ENCODE data around the gene PDE10A. TPM values are rescaled to one million over a fixed set of nuclear protein-coding genes. Genes with fewer than 3 reads are reported as not detected.

The PDE10A gene
- total RNA-seq, 2 donors from 2014 or later, result not detected

DNA sequence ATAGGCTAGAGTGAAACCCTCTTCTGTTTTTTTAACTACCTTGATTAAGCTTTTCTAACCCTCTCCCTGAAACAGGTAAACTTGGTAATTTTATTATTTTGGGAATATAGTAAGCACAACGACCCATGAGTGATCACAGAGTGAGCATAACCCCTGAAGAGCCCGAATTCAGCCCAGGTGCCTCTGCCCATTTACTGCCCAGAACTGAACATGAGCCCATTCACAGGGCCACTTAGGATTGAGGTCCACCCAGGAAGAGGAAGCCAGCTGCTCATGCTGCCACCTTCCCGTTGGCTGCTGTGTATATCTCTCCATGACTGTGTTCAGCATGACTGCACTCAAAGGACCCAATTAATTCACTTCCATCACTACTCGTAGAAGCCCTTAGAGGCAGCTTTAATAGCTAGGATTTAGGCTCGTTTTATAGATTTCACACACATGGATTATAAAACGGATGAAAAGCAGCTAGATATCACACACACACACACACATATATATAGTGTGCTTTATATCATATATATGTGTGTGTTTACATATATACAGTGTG lies 8.3 kb upstream of the PDE10A start:
- H3K27me3 Mint-ChIP-seq, result peaks cover 11 to 19% of the 10 kb centered on the region in 2 donors
- H3K4me3 Mint-ChIP-seq, result no peak overlapping the region
- ATAC-seq (no peak), DNase-seq (ENCODE audit: low spot score) (no peak)
- H3K27ac Mint-ChIP-seq, result no peak overlapping the region
- no peaks in the 10 kb centered on the region for H3K4me1 Mint-ChIP-seq (ENCODE audit: low read depth in 2 of 2)
- H3K36me3 Mint-ChIP-seq, result no peaks in the 10 kb centered on the region
- H3K9me3 Mint-ChIP-seq, result no peaks in the 10 kb centered on the region

DNA sequence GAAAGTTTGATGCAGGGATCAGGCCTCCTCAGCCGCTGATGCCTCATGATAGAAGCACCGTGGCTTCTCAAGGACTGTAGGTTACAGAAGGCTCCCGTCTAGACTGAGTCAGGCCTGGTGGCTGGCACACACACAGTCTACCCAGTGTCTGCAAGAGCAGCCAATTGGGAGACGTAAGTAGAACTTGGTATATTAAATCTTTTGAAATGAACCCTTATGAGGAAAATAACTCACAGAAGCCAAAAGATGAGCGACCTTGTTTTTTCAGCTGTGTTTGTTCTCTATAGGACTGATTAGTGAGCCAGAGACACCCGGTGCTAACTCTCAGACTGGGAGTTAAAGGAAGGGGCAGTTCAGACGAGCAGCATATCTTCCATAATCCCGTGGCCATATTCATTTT lies 5.9 kb upstream of the PDE10A start:
- ATAC-seq (no peak), DNase-seq (ENCODE audit: low spot score) (no peak)
- Mint-ChIP-seq H3K36me3 (peaks cover 4% of the 10 kb centered on the region), H3K4me1 (ENCODE audit: low read depth in 2 of 2) (peaks cover 0 to 3% of the 10 kb centered on the region in 2 donors), H3K27ac (no peak overlapping the region), H3K4me3 (no peak overlapping the region), H3K9me3 (no peaks in the 10 kb centered on the region), H3K27me3 (peaks cover 26 to 36% of the 10 kb centered on the region in 2 donors)

DNA sequence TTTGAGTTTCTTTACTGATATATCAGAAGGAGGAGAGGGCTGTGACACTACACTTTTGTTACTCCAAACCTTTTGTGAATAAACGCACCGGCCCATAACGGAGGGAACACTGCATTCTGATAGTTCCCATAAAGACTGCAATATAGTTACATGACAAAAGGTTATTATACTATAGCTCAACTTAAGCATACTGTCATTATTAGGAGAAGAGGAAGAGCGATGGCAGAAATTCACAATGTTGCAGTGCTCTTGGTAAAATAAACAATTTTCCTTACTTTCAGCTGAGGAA lies 2.3 kb upstream of the PDE10A start:
- Mint-ChIP-seq H3K9me3 (no peaks in the 10 kb centered on the region), H3K4me1 (ENCODE audit: low read depth in 2 of 2) (peaks cover 0 to 3% of the 10 kb centered on the region in 2 donors), H3K27me3 (peaks cover 26 to 38% of the 10 kb centered on the region in 2 donors), H3K4me3 (no peak overlapping the region), H3K27ac (no peak overlapping the region), H3K36me3 (peaks cover 4% of the 10 kb centered on the region)
- DNase-seq (ENCODE audit: low spot score) (no peak), ATAC-seq (no peak)

DNA sequence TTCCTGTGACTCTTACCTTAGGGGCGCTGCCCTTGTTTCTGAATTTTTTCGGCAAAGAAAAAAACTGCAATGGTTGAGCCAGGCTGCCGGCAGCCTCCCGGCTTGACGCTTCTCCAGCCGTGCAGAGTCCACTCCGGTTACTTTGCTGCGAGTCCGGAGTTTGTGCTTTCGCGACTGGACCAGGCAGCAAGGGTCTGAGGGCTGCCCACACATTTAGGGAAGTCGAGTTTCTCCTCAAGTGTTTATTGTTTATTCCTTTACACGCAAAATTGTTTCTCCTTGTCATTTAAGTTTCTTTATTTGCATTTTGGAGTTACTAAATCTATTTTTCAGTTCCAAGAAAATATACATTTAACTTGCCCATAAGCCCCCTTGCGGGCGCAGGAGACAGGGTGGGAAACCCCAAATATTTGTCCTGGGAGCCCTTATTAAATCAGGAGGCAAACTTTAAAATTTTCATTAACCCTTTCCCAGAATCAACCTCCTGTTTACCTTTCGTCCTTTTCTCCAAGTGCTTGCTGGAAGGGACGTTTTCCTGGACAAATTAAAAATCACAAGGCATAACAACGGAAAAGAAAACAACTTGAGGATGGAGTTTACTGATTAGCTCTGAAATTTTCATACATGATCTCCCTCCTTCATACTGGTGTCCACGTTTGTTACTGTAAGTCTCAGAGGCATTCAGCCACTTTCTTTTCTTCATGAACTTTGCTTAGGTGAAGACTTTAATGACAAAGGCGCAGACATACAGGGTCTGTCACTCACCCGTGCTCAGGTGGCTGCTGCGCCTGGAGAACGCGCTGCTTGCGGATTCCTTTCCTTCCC lies 1.7 kb upstream of the PDE10A start:
- Mint-ChIP-seq H3K4me3 (no peak overlapping the region), H3K4me1 (ENCODE audit: low read depth in 2 of 2) (peaks cover 0 to 3% of the 10 kb centered on the region in 2 donors)

DNA sequence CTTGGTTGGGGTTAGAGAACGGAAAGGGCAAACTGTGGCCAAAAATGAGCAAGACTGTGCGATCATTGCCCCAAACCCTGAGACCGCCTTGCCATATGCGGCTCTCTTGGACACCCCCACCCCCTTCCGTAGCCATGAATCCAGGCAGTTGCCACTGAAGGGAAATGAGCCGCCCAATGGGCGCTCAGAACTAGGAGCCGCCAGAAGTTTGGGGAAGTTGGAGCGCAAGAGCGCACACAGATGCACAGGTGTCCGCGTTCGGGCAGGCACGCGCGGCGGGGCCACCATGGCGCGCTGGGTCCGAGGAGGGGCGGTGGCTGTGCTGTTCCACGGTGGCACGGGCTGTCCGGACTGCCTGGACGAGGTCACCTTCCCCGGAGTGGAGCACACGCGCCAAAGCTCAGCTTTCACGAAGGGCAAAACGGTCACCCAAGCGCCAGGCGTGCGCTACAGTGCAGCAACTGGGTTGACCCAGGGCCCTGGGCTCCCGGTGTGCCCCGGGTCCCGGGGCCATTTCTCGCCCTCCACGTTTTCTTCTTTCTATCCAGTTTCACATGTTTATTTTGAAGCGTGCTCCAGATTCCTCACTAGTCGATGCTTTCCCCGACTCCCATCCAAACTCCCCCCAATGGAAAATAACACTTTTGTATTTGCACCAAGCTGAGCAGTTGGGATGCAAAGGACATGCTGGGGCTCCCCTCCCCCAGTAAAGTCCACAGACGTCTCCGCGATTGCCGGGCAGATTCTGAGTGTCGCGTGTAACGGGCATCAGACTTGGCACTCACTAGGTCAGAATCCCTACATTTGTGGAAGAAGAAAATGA lies 906 bp upstream of the PDE10A start:
- Mint-ChIP-seq H3K27me3 (peaks cover 33 to 51% of the 10 kb centered on the region in 2 donors), H3K9me3 (no peaks in the 10 kb centered on the region), H3K27ac (no peak overlapping the region), H3K4me1 (ENCODE audit: low read depth in 2 of 2) (peaks cover 0 to 3% of the 10 kb centered on the region in 2 donors), H3K4me3 (peak overlapping the region; percentile 7), H3K36me3 (peaks cover 4% of the 10 kb centered on the region)
- no peak for DNase-seq (ENCODE audit: low spot score)
- ATAC-seq, result no peak

More for the DNA sequence above, 1.7 kb upstream of the PDE10A start:
- DNase-seq (ENCODE audit: low spot score) (no peak), ATAC-seq (no peak)
- Mint-ChIP-seq H3K9me3 (no peaks in the 10 kb centered on the region), H3K36me3 (peaks cover 4% of the 10 kb centered on the region), H3K27ac (no peak overlapping the region), H3K27me3 (peaks cover 29 to 42% of the 10 kb centered on the region in 2 donors)

DNA sequence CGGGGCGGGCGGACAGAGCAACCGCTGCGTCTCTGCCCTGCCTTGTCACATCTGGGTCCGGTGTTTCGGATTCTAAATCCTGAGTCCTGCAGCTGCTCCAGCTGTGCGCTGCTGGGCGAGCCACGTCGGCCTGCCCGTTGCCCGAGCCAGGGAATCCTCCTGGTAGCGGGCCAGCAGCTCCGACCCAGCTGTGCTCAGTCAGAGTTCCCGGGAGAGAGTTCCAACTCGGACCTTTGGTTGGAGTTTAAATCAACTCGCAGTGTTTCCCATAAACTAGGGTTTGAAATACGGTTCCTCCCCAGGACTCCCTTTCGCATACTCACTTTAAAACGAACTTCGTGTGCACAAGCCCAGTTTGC lies 315 bp upstream of the PDE10A start:
- Mint-ChIP-seq H3K4me1 (ENCODE audit: low read depth in 2 of 2) (peaks cover 0 to 3% of the 10 kb centered on the region in 2 donors), H3K27me3 (peaks cover 32 to 51% of the 10 kb centered on the region in 2 donors), H3K27ac (no peak overlapping the region), H3K9me3 (no peaks in the 10 kb centered on the region), H3K4me3 (no peak overlapping the region), H3K36me3 (peaks cover 4% of the 10 kb centered on the region)
- DNase-seq (ENCODE audit: low spot score), result no peak
- no peak for ATAC-seq

DNA sequence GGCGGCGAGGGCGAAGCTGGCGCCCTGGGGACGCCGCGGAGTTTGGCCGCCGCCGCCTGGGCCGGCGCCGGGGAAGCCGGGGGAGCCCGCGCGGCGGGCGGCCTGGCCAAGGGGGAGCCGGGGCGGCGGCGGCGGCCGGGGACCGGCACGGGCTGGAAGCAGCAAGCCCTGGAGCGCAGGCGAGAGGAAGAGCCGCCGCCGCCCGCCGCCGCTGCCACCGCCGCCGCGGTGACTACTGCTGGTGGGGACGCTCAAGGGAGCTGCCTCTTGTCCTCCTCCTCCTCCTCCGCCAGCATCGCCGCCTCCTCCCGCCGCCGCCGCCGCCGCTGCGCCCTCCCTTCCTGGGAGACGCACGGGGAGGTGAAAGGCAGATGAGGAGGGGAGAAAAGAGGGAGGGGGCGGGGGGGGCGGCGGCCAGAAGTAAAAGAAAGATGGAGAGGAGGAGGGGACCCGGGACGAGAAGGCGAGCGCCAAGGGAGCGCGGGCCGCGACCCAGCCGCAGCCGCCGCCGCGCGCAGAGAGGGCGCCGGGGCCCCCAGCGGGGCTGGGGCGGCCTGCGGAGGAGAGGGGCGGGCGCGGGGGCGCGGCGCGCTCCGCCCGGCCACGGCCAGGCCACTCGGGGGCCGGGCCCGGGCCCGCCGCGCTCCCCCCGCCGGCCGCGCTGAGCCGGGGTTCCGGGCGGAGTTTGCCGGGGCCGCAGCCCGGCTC lies 846 bp downstream of the PDE10A start:
- no peaks in the 10 kb centered on the region for H3K9me3 Mint-ChIP-seq
- H3K4me1 Mint-ChIP-seq (ENCODE audit: low read depth in 2 of 2), result peaks cover 0 to 3% of the 10 kb centered on the region in 2 donors
- DNase-seq (ENCODE audit: low spot score) (no peak), ATAC-seq (no peak)
- peaks cover 4% of the 10 kb centered on the region for H3K36me3 Mint-ChIP-seq
- no peak overlapping the region for H3K4me3 Mint-ChIP-seq
- H3K27me3 Mint-ChIP-seq, result peaks cover 31 to 56% of the 10 kb centered on the region in 2 donors
- H3K27ac Mint-ChIP-seq, result no peak overlapping the region

DNA sequence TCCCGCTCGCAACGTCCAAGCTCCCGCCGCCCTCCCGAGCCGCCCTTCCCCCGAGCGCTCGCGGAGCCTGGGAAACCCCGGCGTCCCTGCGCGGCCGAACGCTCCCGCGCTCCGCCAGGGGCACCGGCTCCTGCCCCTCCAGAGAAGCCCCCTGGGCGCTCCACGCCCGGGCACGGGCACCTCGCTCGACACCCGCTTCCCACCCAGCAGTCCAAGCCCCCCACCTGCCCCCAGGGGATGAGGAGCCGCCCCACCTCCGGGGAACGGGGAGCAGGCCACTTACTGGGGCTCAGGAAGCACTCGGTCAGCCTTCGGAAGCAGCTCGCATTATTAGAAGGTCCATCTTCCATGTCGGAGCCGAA lies 1.4 kb downstream of the PDE10A start:
- no peak overlapping the region for H3K27ac Mint-ChIP-seq
- no peak overlapping the region for H3K4me3 Mint-ChIP-seq
- peaks cover 4% of the 10 kb centered on the region for H3K36me3 Mint-ChIP-seq
- H3K4me1 Mint-ChIP-seq (ENCODE audit: low read depth in 2 of 2), result peaks cover 0 to 3% of the 10 kb centered on the region in 2 donors
- H3K27me3 Mint-ChIP-seq, result peaks cover 29 to 53% of the 10 kb centered on the region in 2 donors
- DNase-seq (ENCODE audit: low spot score) (no peak), ATAC-seq (no peak)
- H3K9me3 Mint-ChIP-seq, result no peaks in the 10 kb centered on the region

DNA sequence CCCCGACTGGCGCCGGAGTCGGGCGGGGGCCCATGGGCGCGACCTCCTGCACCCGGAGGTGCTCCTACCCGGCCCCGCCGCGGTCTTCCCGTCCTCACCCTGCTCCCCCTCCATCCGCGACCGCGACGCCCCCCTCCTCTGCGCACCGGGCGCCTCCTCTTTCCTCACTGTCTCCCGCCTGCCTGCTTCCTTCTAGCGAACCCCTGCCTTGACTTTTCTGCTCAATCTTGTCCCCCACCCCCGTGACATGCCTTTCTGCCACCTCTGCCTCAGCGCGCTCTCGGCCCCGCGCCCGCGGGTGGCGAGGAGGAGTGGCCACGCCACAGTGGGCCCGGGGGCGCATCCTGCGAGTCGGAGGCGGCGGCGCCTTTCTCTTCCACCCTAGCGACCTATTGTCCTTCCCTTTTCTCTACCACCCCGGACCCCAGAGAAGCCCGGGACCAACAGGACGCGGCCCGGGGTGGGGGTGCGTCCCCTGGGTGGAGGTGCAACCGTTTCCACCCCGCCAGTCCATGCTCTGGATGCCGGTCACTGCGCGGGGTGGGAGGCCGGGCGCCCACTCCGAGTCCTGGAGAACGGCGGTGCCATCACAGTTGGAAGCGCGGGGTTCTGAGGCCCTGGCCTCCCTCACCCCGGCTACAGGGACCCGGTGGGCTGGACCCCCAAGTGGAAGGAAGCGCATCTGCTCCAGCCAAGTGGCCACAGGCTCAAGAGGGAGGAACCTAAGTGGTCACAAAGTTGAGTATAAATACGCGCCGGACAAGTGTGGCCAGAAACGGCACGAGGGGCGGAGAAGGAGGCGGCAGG lies 2.0 kb downstream of the PDE10A start:
- no peak for DNase-seq (ENCODE audit: low spot score)
- H3K27me3 Mint-ChIP-seq, result peaks cover 27 to 50% of the 10 kb centered on the region in 2 donors
- H3K4me3 Mint-ChIP-seq, result no peak overlapping the region
- peaks cover 4% of the 10 kb centered on the region for H3K36me3 Mint-ChIP-seq
- H3K9me3 Mint-ChIP-seq, result no peaks in the 10 kb centered on the region
- no peak for ATAC-seq
- H3K4me1 Mint-ChIP-seq (ENCODE audit: low read depth in 2 of 2), result peaks cover 0 to 3% of the 10 kb centered on the region in 2 donors
- H3K27ac Mint-ChIP-seq, result no peak overlapping the region

DNA sequence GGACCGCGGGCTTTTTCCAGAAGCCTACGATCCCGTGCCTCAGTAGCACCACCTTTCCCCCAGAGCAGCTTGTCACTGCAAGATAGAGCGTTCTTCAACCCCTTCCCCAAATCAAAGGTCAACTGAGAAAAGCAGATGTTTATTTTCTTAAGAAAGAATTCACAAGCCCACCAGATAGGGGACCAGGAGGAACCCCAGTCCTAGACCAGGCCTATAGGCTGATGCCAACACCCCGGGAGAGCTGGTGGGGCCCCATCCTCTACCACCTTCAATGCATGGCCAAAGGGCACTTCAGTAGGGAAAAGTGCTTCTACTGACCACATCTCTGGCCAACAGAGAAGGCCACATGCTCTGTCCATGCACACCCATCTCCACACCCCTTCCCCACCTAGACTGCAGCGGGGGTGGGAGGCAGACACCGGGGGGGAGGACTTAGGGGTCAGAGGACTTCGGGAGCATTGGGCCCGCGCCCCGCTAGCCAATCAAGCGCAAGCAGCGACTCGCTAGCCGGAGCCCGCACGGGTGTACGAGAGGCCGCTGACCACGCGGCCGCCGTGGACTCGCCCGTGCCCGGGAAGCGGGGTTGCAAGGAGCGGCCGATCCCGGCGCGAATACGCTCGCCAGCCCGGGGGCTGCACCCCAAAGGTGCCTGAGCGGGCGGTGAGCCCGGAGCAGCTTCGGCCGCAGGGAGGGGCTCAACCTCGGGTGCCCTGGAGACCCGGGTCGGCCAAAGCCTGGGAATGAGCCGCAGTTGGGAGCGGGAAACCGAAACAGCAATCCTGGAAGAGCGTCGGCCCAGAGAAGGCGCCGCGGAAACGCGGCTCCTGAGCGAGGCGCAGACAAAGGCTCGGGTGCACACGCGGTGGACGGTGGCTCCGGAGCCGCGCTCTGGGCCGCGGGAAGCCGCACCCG lies 2.8 kb downstream of the PDE10A start:
- Mint-ChIP-seq H3K36me3 (peaks cover 4% of the 10 kb centered on the region), H3K27ac (no peak overlapping the region), H3K27me3 (peaks cover 24 to 46% of the 10 kb centered on the region in 2 donors), H3K9me3 (no peaks in the 10 kb centered on the region), H3K4me1 (ENCODE audit: low read depth in 2 of 2) (peaks cover 0 to 3% of the 10 kb centered on the region in 2 donors), H3K4me3 (no peak overlapping the region)
- DNase-seq (ENCODE audit: low spot score), result no peak
- ATAC-seq, result peak in 1 of 2 donors; percentile 31

DNA sequence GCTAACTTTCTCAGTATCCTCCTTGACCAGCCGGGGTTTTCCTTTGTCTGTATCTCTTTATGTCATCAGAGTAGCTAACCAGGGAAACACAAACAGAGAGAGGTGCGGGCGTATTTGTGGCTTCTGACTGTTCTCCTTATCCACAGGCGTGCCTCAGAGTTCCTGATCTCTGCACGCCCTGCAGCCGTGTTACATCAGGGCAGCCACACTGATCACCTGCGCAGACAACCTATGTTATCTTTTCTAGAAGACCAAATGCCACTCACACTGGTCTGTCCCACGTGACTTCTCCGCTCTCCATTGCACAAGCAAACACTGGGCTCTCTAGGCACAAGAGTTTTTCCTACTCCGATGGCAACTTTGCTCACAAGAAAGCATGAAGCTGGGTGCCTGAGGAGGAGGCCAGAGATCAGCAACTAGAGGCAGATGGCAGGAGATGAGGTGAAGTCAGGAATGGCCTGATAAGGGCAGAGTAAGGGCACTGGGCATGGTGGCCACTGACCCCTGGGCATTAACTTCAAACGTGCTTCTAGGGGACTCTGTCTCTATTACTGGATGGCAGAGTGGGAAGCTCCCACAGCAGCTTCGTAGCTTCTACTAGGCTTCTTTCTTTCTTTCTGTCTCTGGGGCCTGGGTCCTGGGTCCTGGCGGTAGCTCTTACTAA lies 4.5 kb downstream of the PDE10A start:
- ATAC-seq (no peak), DNase-seq (ENCODE audit: low spot score) (no peak)
- no peak overlapping the region for H3K4me3 Mint-ChIP-seq
- H3K9me3 Mint-ChIP-seq, result no peaks in the 10 kb centered on the region
- no peaks in the 10 kb centered on the region for H3K4me1 Mint-ChIP-seq (ENCODE audit: low read depth in 2 of 2)
- peaks cover 10 to 29% of the 10 kb centered on the region in 2 donors for H3K27me3 Mint-ChIP-seq
- H3K36me3 Mint-ChIP-seq, result no peaks in the 10 kb centered on the region
- H3K27ac Mint-ChIP-seq, result no peak overlapping the region

DNA sequence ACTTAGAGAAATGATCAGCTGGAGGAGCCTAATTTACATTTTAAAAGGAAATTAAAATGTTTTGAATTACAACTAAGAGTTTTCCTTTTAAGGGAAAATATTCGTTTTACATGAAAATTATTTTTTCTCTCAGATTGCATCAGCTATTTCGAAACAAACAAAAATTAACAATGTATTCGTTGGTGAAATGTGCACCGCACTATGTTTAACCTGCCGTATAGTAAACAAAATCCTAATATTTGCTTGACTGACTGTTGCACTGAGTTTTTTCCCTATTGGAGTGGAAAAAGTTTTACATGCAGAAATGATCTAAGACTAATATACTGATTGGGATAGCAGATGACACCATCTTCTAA lies 5.7 kb downstream of the PDE10A start:
- Mint-ChIP-seq H3K27ac (no peak overlapping the region), H3K9me3 (no peaks in the 10 kb centered on the region), H3K36me3 (no peaks in the 10 kb centered on the region), H3K4me1 (ENCODE audit: low read depth in 2 of 2) (no peaks in the 10 kb centered on the region), H3K27me3 (peaks cover 9 to 26% of the 10 kb centered on the region in 2 donors), H3K4me3 (no peak overlapping the region)
- no peak for DNase-seq (ENCODE audit: low spot score)
- ATAC-seq, result no peak
